Activated CD8-positive, alpha-beta T cell treated with anti-CD3 and anti-CD28 coated beads for 36 hours (primary cell): ENCODE results near the gene TNFRSF9. TPM values are rescaled to one million over a fixed set of nuclear protein-coding genes. Genes with fewer than 3 reads are reported as not detected.

ENCODE experiments used
- ATAC-seq: fragments of 200-7000 bp; cut with Tn5 transposase; one replicate; pipeline ENCODE4 v1.10.0; 2021; ENCODE audit warnings: mild to moderate bottlenecking, moderate library complexity
- CTCF ChIA-PET: fragments of 350-600 bp; sonication (Branson Sonifier 250); formaldehyde crosslinking; loops from one replicate; lab custom pipeline; 2021; ENCODE audit warnings: antibody characterized with exemption; lab: Charles Lee
- POLR2A ChIA-PET: fragments of 350-600 bp; sonication (Branson Sonifier 250); formaldehyde crosslinking; loops from one replicate; lab custom pipeline; 2021; ENCODE audit warnings: antibody characterized with exemption; lab: Charles Lee
- DNase-seq: peaks from one replicate; pipeline ENCODE4 v3.0.0-alpha.2; 2020
- H3K27ac Mint-ChIP-seq: one replicate; pipeline ENCODE4 v1.8.0; 2021; ENCODE audit warnings: mild to moderate bottlenecking, mixed read lengths
- H3K27me3 Mint-ChIP-seq: one replicate; pipeline ENCODE4 v1.8.0; 2021; ENCODE audit warnings: mixed read lengths
- H3K36me3 Mint-ChIP-seq: one replicate; pipeline ENCODE4 v1.8.0; 2021; ENCODE audit warnings: low read depth, mixed read lengths
- H3K4me1 Mint-ChIP-seq: one replicate; pipeline ENCODE4 v1.8.0; 2021; ENCODE audit warnings: low read depth, mixed read lengths
- H3K4me3 Mint-ChIP-seq: one replicate; pipeline ENCODE4 v1.8.0; 2021; ENCODE audit warnings: mild to moderate bottlenecking, moderate library complexity, mixed read lengths
- H3K9me3 Mint-ChIP-seq: one replicate; pipeline ENCODE4 v1.8.0; 2021; ENCODE audit warnings: mixed read lengths
- CTCF ChIP-seq: fragments of 200-600 bp; IDR thresholded peaks from one replicate; pipeline ENCODE4 v1.8.0; 2022; ENCODE audit warnings: antibody characterized with exemption, mild to moderate bottlenecking
- intact Hi-C: fragments of 100-400 bp; cut with micrococcal nuclease; formaldehyde crosslinking; loops from one replicate; pipeline ENCODE4 v1.10.0; 2022
- total RNA-seq, 2 experiments: library from RNA; stranded (reverse); gene quantifications; one replicate each; pipeline ENCODE4 v1.2.3, GENCODE V29; 2021

TNFRSF9 gene
- total RNA-seq, 2 experiments from 2014 or later: 214 to 219 TPM

GRCh38 chr1:7985851-7986612 is 45.4 kb upstream of the TNFRSF9 start:
- DNase-seq (no peak), ATAC-seq (no peak)
- intact Hi-C loops: no loop called here
- Mint-ChIP-seq H3K4me1 (peaks cover 9% of the 10 kb centered on the region), H3K4me3 (no peak overlapping the region), H3K9me3 (no peaks in the 10 kb centered on the region), H3K27ac (no peak overlapping the region), H3K27me3 (no peaks in the 10 kb centered on the region), H3K36me3 (peaks cover 67% of the 10 kb centered on the region)
- POLR2A ChIA-PET: no interaction called here
- TF ChIP-seq CTCF: no peak
- CTCF ChIA-PET: interaction anchor here (1.6 to 4.3 kb wide), 2 partner anchors 11 to 29 kb away, joined by 4 to 26 read pairs; no protein-coding TSS in a partner anchor

- intact Hi-C loops: no loop called here
- no peaks in the 10 kb centered on the region for H3K27me3 Mint-ChIP-seq
- no peak for TF ChIP-seq CTCF
- H3K36me3 Mint-ChIP-seq: peaks cover 68% of the 10 kb centered on the region
- DNase-seq (no peak), ATAC-seq (no peak)
- no peak overlapping the region for H3K4me3 Mint-ChIP-seq
- no peaks in the 10 kb centered on the region for H3K9me3 Mint-ChIP-seq
- POLR2A ChIA-PET: interaction anchor here (0.7 kb wide), 1 partner anchor 18 kb away, joined by 4 read pairs; no protein-coding TSS in a partner anchor
- peaks cover 11% of the 10 kb centered on the region for H3K4me1 Mint-ChIP-seq
- CTCF ChIA-PET: interaction anchor here (1.6 to 4.3 kb wide), 2 partner anchors 9 to 30 kb away, joined by 4 to 26 read pairs; no protein-coding TSS in a partner anchor
- no peak overlapping the region for H3K27ac Mint-ChIP-seq
Measured at GRCh38 chr1:7984811-7985210, 44.2 kb upstream of the TNFRSF9 start.

- TF ChIP-seq CTCF: no peak
- Mint-ChIP-seq H3K36me3 (peaks cover 65% of the 10 kb centered on the region), H3K27ac (no peak overlapping the region), H3K4me1 (peaks cover 13% of the 10 kb centered on the region), H3K27me3 (no peaks in the 10 kb centered on the region), H3K9me3 (no peaks in the 10 kb centered on the region), H3K4me3 (no peak overlapping the region)
- intact Hi-C loops: no loop called here
- no peak for ATAC-seq
- no peak for DNase-seq
- ChIA-PET CTCF (interaction anchor here (0.6 to 5.1 kb wide), 8 partner anchors 8 to 335 kb away, joined by 3 to 34 read pairs (median 4); no protein-coding TSS in a partner anchor), POLR2A (interaction anchor here (1.1 kb wide), 1 partner anchor 13 kb away, joined by 3 read pairs; no protein-coding TSS in a partner anchor)
Measured at GRCh38 chr1:7983086-7983778, 42.6 kb upstream of the TNFRSF9 start.

GRCh38 chr1:7980984-7981383 is 40.3 kb upstream of the TNFRSF9 start:
- Mint-ChIP-seq H3K27me3 (no peaks in the 10 kb centered on the region), H3K27ac (peak overlapping the region; percentile 38), H3K4me1 (peaks cover 10% of the 10 kb centered on the region), H3K36me3 (peaks cover 61% of the 10 kb centered on the region), H3K9me3 (no peaks in the 10 kb centered on the region), H3K4me3 (no peak overlapping the region)
- intact Hi-C loops: no loop called here
- ChIA-PET POLR2A (interaction anchor here (0.9 kb wide), 1 partner anchor 11 kb away, joined by 3 read pairs; no protein-coding TSS in a partner anchor), CTCF (interaction anchor here (0.8 to 5.1 kb wide), 4 partner anchors 11 to 173 kb away, joined by 3 to 34 read pairs (median 4); no protein-coding TSS in a partner anchor)
- DNase-seq (no peak), ATAC-seq (no peak)
- no peak for TF ChIP-seq CTCF
